HepG2 (cell line): ENCODE measurements around the gene PLA2G12B. TPM values are rescaled to one million over a fixed set of nuclear protein-coding genes. Genes with fewer than 3 reads are reported as not detected.

Experiments used
- ATRX ChIP-seq: sonication (generic); formaldehyde crosslinking; IDR thresholded peaks from 2 replicates; pipeline ENCODE4 v1.4.0; 2020; ENCODE audit warnings: missing genetic modification reagents, borderline replicate concordance
- BHLHE40 ChIP-seq: IDR thresholded peaks from 2 replicates; pipeline ENCODE4 v1.6.1; 2011; ENCODE audit warnings: low read length, improper control_type of control experiment
- CBX2 ChIP-seq, 2 experiments: fragments of 200-600 bp in 1 of 2; sonication (generic); formaldehyde crosslinking in 1 of 2; IDR thresholded peaks; 2 replicates each; pipeline versions ENCODE4 v1.7.0 to v1.8.1; 2018 to 2022; ENCODE audit warnings: low read depth in 2 of 2, low read length in 1 of 2, mild to moderate bottlenecking in 1 of 2, missing genetic modification reagents in 1 of 2
- FIP1L1 ChIP-seq: fragments of 200-400 bp; formaldehyde crosslinking; IDR thresholded peaks from 2 replicates; pipeline ENCODE4 v1.6.1; 2018; ENCODE audit warnings: low read depth, mild to moderate bottlenecking, low read length, moderate library complexity, borderline replicate concordance; ENCODE audit not compliant: insufficient read depth
- KDM2A ChIP-seq: sonication (generic); formaldehyde crosslinking; IDR thresholded peaks from 2 replicates; pipeline ENCODE4 v1.4.0; 2020; ENCODE audit warnings: low read depth, missing genetic modification reagents, borderline replicate concordance
- KDM3A ChIP-seq: IDR thresholded peaks from 2 replicates; pipeline ENCODE4 v1.6.1; 2018; ENCODE audit warnings: low read depth, missing compliant biosample characterization
- MIER2 ChIP-seq: IDR thresholded peaks from 2 replicates; pipeline ENCODE4 v1.6.1; 2016; ENCODE audit warnings: missing biosample characterization, missing genetic modification reagents
- PRMT3 ChIP-seq: sonication (generic); formaldehyde crosslinking; IDR thresholded peaks from 2 replicates; pipeline ENCODE4 v1.8.1; 2022; ENCODE audit warnings: low read depth, mild to moderate bottlenecking, moderate library complexity, missing genetic modification reagents, borderline replicate concordance
- SALL1 ChIP-seq: sonication (generic); formaldehyde crosslinking; IDR thresholded peaks from 2 replicates; pipeline ENCODE4 v1.8.0; 2022; ENCODE audit warnings: mild to moderate bottlenecking, missing genetic modification reagents
- SIN3A ChIP-seq: IDR thresholded peaks from 2 replicates; pipeline ENCODE4 v1.6.1; 2011; ENCODE audit warnings: low read depth, mild to moderate bottlenecking, control low read depth, low read length, borderline replicate concordance
- SRSF4 ChIP-seq: fragments of 200-400 bp; formaldehyde crosslinking; IDR thresholded peaks from one replicate; pipeline ENCODE4 v1.6.1; 2018; ENCODE audit warnings: mild to moderate bottlenecking, low read depth, low read length, moderate library complexity; ENCODE audit not compliant: poor library complexity, severe bottlenecking
- SSRP1 ChIP-seq: IDR thresholded peaks from 2 replicates; pipeline ENCODE4 v1.6.1; 2016; ENCODE audit warnings: control low read depth
- TMF1 ChIP-seq: sonication (generic); formaldehyde crosslinking; IDR thresholded peaks from 2 replicates; pipeline ENCODE4 v1.8.1; 2022; ENCODE audit warnings: low read depth, missing genetic modification reagents
- TRIM24 ChIP-seq: sonication (generic); formaldehyde crosslinking; IDR thresholded peaks from 2 replicates; pipeline ENCODE4 v1.8.0; 2022; ENCODE audit warnings: mild to moderate bottlenecking, missing genetic modification reagents
- ZBTB21 ChIP-seq: sonication (generic); formaldehyde crosslinking; IDR thresholded peaks from 2 replicates; pipeline ENCODE4 v1.4.0; 2020; ENCODE audit warnings: missing genetic modification reagents
- ZBTB7B ChIP-seq: sonication (generic); formaldehyde crosslinking; IDR thresholded peaks from 2 replicates; pipeline ENCODE4 v1.4.0; 2020; ENCODE audit warnings: missing genetic modification reagents
- ZFY ChIP-seq: sonication (generic); formaldehyde crosslinking; IDR thresholded peaks from 2 replicates; pipeline ENCODE4 v1.4.0; 2020; ENCODE audit warnings: missing genetic modification reagents
- ZIK1 ChIP-seq: sonication (generic); formaldehyde crosslinking; IDR thresholded peaks from 2 replicates; pipeline ENCODE4 v1.5.0; 2020; ENCODE audit warnings: mild to moderate bottlenecking, low read depth, missing genetic modification reagents, borderline replicate concordance
- ZNF138 ChIP-seq: sonication (generic); formaldehyde crosslinking; IDR thresholded peaks from 2 replicates; pipeline ENCODE4 v1.5.0; 2020; ENCODE audit warnings: mild to moderate bottlenecking, low read depth, missing genetic modification reagents
- ZNF143 ChIP-seq: sonication (generic); formaldehyde crosslinking; IDR thresholded peaks from 2 replicates; pipeline ENCODE4 v1.4.0; 2020; ENCODE audit warnings: missing genetic modification reagents
- ZNF382 ChIP-seq: sonication (generic); formaldehyde crosslinking; IDR thresholded peaks from 2 replicates; pipeline ENCODE4 v1.5.0; 2020; ENCODE audit warnings: missing genetic modification reagents, mild to moderate bottlenecking, borderline replicate concordance
- ZNF670 ChIP-seq: sonication (generic); formaldehyde crosslinking; IDR thresholded peaks from 2 replicates; pipeline ENCODE4 v1.8.0; 2022; ENCODE audit warnings: mild to moderate bottlenecking, missing genetic modification reagents, borderline replicate concordance
- ZNF703 ChIP-seq: sonication (generic); formaldehyde crosslinking; IDR thresholded peaks from 2 replicates; pipeline ENCODE4 v1.5.1; 2020; ENCODE audit warnings: missing genetic modification reagents, mild to moderate bottlenecking, moderate library complexity, borderline replicate concordance
- ZNF790 ChIP-seq: sonication (generic); formaldehyde crosslinking; IDR thresholded peaks from 2 replicates; pipeline ENCODE4 v1.8.0; 2022; ENCODE audit warnings: missing genetic modification reagents, mild to moderate bottlenecking, borderline replicate concordance
- polyA plus RNA-seq, 8 experiments: library from polyadenylated mRNA; depleted of rRNA in 3 of 8; stranded (reverse) in 7 of 8; unstranded in 1 of 8; fragments of >200 nt; fragmentation: Illumina TruSeq in 4 of 8; extraction: Trizol in 4 of 8; gene quantifications; 2 replicates each; pipeline versions ENCODE4 v1.2.1 to v1.2.3, GENCODE V29; 2011 to 2016; ENCODE audit warnings: low read depth in 4 of 8, missing spikeins in 1 of 8, mixed read lengths in 1 of 8; ENCODE audit not compliant: insufficient read depth in 1 of 8
- total RNA-seq, 5 experiments: library from RNA; depleted of rRNA; stranded (reverse); fragments of >200 nt; fragmentation: Illumina TruSeq; extraction: Trizol; gene quantifications; 2 replicates each; pipeline ENCODE4 v1.2.3, GENCODE V29; 2016; ENCODE audit warnings: low read depth in 1 of 5
- TF ChIP-seq, protein P1 (sequence below): sonication (generic); formaldehyde crosslinking; IDR thresholded peaks from 2 replicates; pipeline ENCODE4 v1.4.0; 2020; ENCODE audit warnings: missing genetic modification reagents
- TF ChIP-seq, protein P2 (sequence below): sonication (generic); formaldehyde crosslinking; conservative IDR thresholded peaks from 2 replicates; pipeline ENCODE4 v1.4.0; 2020; ENCODE audit warnings: missing genetic modification reagents
- TF ChIP-seq, protein P3 (sequence below): sonication (generic); formaldehyde crosslinking; IDR thresholded peaks from 2 replicates; pipeline ENCODE4 v1.8.0; 2022; ENCODE audit warnings: missing genetic modification reagents, mild to moderate bottlenecking, moderate library complexity, borderline replicate concordance

The PLA2G12B gene
- total and polyA plus RNA-seq, 2 of the 13 experiments (the other 11 are each of a cell fraction or from before 2014, with no cell fraction given), result 7.7 to 38.0 TPM

DNA sequence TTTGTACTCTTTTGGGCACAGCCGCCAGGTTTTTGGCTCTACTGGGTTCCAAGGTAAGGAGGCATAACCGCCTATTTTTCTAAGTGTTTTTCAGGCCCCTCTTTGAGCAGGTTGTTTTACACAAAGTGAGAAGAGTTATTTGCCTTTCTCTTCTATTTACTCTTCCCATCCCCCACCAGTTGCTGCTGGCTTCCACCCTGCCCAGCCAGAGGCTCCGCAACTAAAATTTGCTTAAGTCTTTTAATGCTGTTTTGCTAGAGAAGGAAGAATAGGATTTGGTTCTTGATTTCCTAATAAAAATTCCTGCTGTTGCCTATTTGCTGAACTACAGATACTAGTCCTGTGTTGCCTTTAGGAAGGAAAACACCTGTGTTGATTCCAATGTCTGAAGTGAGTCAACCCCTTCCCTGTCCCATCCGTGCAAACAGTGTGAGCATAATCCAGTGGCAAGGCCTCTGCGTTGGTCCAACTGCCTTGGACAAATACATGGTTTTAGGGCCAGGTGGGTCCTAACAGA is 1.9 kb downstream of the PLA2G12B start (continued):
- TF ChIP-seq ZNF670 (no peak), PRMT3 (CRISPR knock-in tag) (no peak), ZNF382 (CRISPR knock-in tag) (no peak), ZFY (CRISPR knock-in tag) (peak; percentile 63), ZNF143 (CRISPR knock-in tag) (no peak), ZNF138 (CRISPR knock-in tag) (no peak), TRIM24 (CRISPR knock-in tag) (no peak), SRSF4 (no peak), SSRP1 (CRISPR knock-in tag) (no peak), SIN3A (no peak), ZBTB7B (CRISPR knock-in tag) (no peak), ZIK1 (CRISPR knock-in tag) (no peak), ZBTB21 (CRISPR knock-in tag) (no peak), ZNF703 (CRISPR knock-in tag) (no peak), KDM3A (CRISPR knock-in tag) (no peak), ATRX (no peak), SALL1 (peak; percentile 11; the same call in 1 of the 2 replicates), ZNF790 (no peak), TMF1 (CRISPR knock-in tag) (no peak), BHLHE40 (no peak), KDM2A (CRISPR knock-in tag) (no peak), CBX2 (IDR thresholded peaks at IDR 0.05; ENCODE audit: low read depth, low read length) (no peak), CBX2 (CRISPR knock-in tag; IDR thresholded peaks at IDR 0.05; ENCODE audit: low read depth) (no peak), MIER2 (CRISPR knock-in tag) (no peak), FIP1L1 (no peak)
- TF ChIP-seq, protein P1, sequence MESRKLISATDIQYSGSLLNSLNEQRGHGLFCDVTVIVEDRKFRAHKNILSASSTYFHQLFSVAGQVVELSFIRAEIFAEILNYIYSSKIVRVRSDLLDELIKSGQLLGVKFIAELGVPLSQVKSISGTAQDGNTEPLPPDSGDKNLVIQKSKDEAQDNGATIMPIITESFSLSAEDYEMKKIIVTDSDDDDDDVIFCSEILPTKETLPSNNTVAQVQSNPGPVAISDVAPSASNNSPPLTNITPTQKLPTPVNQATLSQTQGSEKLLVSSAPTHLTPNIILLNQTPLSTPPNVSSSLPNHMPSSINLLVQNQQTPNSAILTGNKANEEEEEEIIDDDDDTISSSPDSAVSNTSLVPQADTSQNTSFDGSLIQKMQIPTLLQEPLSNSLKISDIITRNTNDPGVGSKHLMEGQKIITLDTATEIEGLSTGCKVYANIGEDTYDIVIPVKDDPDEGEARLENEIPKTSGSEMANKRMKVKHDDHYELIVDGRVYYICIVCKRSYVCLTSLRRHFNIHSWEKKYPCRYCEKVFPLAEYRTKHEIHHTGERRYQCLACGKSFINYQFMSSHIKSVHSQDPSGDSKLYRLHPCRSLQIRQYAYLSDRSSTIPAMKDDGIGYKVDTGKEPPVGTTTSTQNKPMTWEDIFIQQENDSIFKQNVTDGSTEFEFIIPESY (CRISPR knock-in tag), result no peak
- TF ChIP-seq, protein P2, sequence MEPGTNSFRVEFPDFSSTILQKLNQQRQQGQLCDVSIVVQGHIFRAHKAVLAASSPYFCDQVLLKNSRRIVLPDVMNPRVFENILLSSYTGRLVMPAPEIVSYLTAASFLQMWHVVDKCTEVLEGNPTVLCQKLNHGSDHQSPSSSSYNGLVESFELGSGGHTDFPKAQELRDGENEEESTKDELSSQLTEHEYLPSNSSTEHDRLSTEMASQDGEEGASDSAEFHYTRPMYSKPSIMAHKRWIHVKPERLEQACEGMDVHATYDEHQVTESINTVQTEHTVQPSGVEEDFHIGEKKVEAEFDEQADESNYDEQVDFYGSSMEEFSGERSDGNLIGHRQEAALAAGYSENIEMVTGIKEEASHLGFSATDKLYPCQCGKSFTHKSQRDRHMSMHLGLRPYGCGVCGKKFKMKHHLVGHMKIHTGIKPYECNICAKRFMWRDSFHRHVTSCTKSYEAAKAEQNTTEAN (CRISPR knock-in tag), result peak; percentile 40; the same call in 1 of the 2 replicates
- TF ChIP-seq, protein P3, sequence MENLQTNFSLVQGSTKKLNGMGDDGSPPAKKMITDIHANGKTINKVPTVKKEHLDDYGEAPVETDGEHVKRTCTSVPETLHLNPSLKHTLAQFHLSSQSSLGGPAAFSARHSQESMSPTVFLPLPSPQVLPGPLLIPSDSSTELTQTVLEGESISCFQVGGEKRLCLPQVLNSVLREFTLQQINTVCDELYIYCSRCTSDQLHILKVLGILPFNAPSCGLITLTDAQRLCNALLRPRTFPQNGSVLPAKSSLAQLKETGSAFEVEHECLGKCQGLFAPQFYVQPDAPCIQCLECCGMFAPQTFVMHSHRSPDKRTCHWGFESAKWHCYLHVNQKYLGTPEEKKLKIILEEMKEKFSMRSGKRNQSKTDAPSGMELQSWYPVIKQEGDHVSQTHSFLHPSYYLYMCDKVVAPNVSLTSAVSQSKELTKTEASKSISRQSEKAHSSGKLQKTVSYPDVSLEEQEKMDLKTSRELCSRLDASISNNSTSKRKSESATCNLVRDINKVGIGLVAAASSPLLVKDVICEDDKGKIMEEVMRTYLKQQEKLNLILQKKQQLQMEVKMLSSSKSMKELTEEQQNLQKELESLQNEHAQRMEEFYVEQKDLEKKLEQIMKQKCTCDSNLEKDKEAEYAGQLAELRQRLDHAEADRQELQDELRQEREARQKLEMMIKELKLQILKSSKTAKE (CRISPR knock-in tag), result no peak
